OCI-LY1 (cell line): Measurements from ENCODE around the gene GAD2.

Experiments used
- CTCF ChIP-seq: fragments of 200-600 bp; sonication (generic), shearing (Covaris generic); IDR thresholded peaks from 2 replicates; pipeline ENCODE4 v1.5.1; 2017; ENCODE audit warnings: mild to moderate bottlenecking, antibody characterized with exemption, low read length, moderate library complexity, mixed read lengths
- EZH2 ChIP-seq: fragments of 200-600 bp; sonication (generic), shearing (Covaris generic); IDR thresholded peaks from 2 replicates; pipeline ENCODE4 v1.8.0; 2017; ENCODE audit warnings: borderline replicate concordance, mixed run types, mild to moderate bottlenecking, antibody characterized with exemption, low read length, moderate library complexity, mixed read lengths

GRCh38 chr10:26214004-26214403, 2.6 kb upstream of the GAD2 start:
- TF ChIP-seq CTCF: no peak
- TF ChIP-seq EZH2: no peak
